Ovary (tissue), 3 donors: ENCODE results near the gene MAP2K5.

Experiments used
- EP300 ChIP-seq: sonication (generic); formaldehyde crosslinking; IDR thresholded peaks from one replicate; pipeline ENCODE4 v1.6.1; 2017; ENCODE audit warnings: antibody characterized with exemption
- POLR2A ChIP-seq: fragments of 450-650 bp; IDR thresholded peaks from one replicate; pipeline ENCODE4 v1.6.1; 2017; ENCODE audit warnings: antibody characterized with exemption, mild to moderate bottlenecking, moderate library complexity
- TF ChIP-seq, protein P1 (sequence below), 3 donors: fragments of 450-650 bp in 2 of 3; fragments of 200-600 bp in 1 of 3; IDR thresholded peaks; one replicate each; pipeline versions ENCODE4 v1.5.1 to v1.8.0; 2016 to 2022; ENCODE audit warnings: antibody characterized with exemption in 3 of 3, mild to moderate bottlenecking in 1 of 3
- donor health status: DM: no; HTN: no; CAD: no.

DNA sequence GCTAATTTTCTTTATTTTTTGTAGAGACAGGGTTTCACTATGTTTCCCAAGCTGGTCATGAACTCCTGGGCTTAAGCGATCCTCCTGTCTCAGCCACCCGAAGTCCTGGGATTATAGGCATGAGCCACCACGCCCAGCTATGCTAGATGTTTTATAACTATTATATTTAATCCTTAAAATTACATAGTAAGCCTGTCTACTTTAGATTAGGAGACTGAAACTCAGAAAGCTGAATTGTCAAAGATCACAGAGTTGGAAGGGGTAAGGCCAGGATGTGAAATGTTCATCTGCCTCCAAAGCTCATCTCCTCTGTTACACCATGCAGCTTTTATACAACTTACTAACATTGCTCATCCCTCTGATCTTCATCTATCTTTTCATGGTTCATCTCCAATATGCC lies 89.8 kb downstream of the MAP2K5 start:
- TF ChIP-seq POLR2A (no peak), EP300 (no peak)
- TF ChIP-seq, protein P1, sequence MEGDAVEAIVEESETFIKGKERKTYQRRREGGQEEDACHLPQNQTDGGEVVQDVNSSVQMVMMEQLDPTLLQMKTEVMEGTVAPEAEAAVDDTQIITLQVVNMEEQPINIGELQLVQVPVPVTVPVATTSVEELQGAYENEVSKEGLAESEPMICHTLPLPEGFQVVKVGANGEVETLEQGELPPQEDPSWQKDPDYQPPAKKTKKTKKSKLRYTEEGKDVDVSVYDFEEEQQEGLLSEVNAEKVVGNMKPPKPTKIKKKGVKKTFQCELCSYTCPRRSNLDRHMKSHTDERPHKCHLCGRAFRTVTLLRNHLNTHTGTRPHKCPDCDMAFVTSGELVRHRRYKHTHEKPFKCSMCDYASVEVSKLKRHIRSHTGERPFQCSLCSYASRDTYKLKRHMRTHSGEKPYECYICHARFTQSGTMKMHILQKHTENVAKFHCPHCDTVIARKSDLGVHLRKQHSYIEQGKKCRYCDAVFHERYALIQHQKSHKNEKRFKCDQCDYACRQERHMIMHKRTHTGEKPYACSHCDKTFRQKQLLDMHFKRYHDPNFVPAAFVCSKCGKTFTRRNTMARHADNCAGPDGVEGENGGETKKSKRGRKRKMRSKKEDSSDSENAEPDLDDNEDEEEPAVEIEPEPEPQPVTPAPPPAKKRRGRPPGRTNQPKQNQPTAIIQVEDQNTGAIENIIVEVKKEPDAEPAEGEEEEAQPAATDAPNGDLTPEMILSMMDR (IDR thresholded peaks at IDR 0.05) = no peak
